PC-3 (cell line): ENCODE measurements around the gene CNTRL. TPM values are rescaled to one million over a fixed set of nuclear protein-coding genes. Genes with fewer than 3 reads are reported as not detected.

Source experiments
- ATAC-seq: fragments of 200-7000 bp; cut with Tn5 transposase; 2 replicates; pipeline ENCODE4 v1.9.1; 2020; ENCODE audit warnings: mild to moderate bottlenecking, moderate library complexity
- BruUV-seq: library from RNA; stranded (reverse); fragments of 400-500 nt; replicated peaks from 2 replicates; lab custom pipeline; 2021; lab: Mats Ljungman, UMichigan
- CTCF ChIA-PET: fragments of 300-600 bp; sonication (Branson Sonifier 250); formaldehyde crosslinking; loops from one replicate; lab custom pipeline; 2022; ENCODE audit warnings: antibody characterized with exemption; lab: Charles Lee
- POLR2A ChIA-PET: fragments of 300-600 bp; sonication (Branson Sonifier 250); formaldehyde crosslinking; loops from one replicate; lab custom pipeline; 2022; ENCODE audit warnings: antibody characterized with exemption; ENCODE audit not compliant: unreplicated experiment; lab: Charles Lee
- DNase-seq: peaks from one replicate; pipeline ENCODE4 v3.0.0-alpha.2; 2015
- H2AFZ ChIP-seq: fragments of 300-600 bp; sonication (generic); 2 replicates; pipeline ENCODE4 v1.6.0; 2016; ENCODE audit warnings: antibody characterized with exemption, low read length
- H3F3A ChIP-seq: fragments of 300-600 bp; sonication (generic); one replicate; pipeline ENCODE4 v1.6.0; 2017; ENCODE audit warnings: antibody characterized with exemption, low read length, control low read depth, mild to moderate bottlenecking; ENCODE audit not compliant: unreplicated experiment
- H3K27ac ChIP-seq: fragments of 300-600 bp; sonication (generic); 2 replicates; pipeline ENCODE4 v1.5.1; 2016; ENCODE audit warnings: mild to moderate bottlenecking, low read length
- H3K27me3 ChIP-seq: fragments of 300-600 bp; sonication (generic); 2 replicates; pipeline ENCODE4 v1.6.1; 2016; ENCODE audit warnings: low read length, mixed read lengths
- H3K36me3 ChIP-seq: fragments of 300-600 bp; sonication (generic); 2 replicates; pipeline ENCODE4 v1.6.1; 2016; ENCODE audit warnings: low read depth, mixed run types, low read length, mixed read lengths
- H3K4me1 ChIP-seq: fragments of 300-600 bp; sonication (generic); 2 replicates; pipeline ENCODE4 v1.5.1; 2016; ENCODE audit warnings: low read length; ENCODE audit not compliant: insufficient read depth
- H3K4me2 ChIP-seq: fragments of 300-600 bp; sonication (generic); 2 replicates; pipeline ENCODE4 v1.6.0; 2016; ENCODE audit warnings: low read length
- H3K4me3 ChIP-seq: fragments of 300-600 bp; sonication (generic); 2 replicates; pipeline ENCODE4 v1.5.1; 2016; ENCODE audit warnings: mild to moderate bottlenecking, low read length, mixed read lengths
- H3K79me2 ChIP-seq: fragments of 300-600 bp; sonication (generic); 2 replicates; pipeline ENCODE4 v1.6.1; 2017; ENCODE audit warnings: low read length, mixed read lengths
- H3K9ac ChIP-seq: fragments of 300-600 bp; sonication (generic); 2 replicates; pipeline ENCODE4 v1.6.0; 2016; ENCODE audit warnings: mild to moderate bottlenecking, low read length
- H3K9me2 ChIP-seq: fragments of 300-600 bp; sonication (generic); replicated peaks from 2 replicates; pipeline ENCODE4 v1.6.1; 2016; ENCODE audit warnings: mixed run types, low read length, mixed read lengths
- H3K9me3 ChIP-seq: fragments of 300-600 bp; sonication (generic); 2 replicates; pipeline ENCODE4 v1.6.1; 2016; ENCODE audit warnings: low read length, mixed read lengths
- H4K20me1 ChIP-seq: fragments of 300-600 bp; sonication (generic); 2 replicates; pipeline ENCODE4 v1.6.1; 2016; ENCODE audit warnings: low read length, mixed read lengths
- EZH2 ChIP-seq: fragments of 300-600 bp; sonication (generic); IDR thresholded peaks from one replicate; pipeline ENCODE4 v1.6.1; 2017; ENCODE audit warnings: antibody characterized with exemption, mild to moderate bottlenecking, low read length; ENCODE audit not compliant: unreplicated experiment
- EZH2phosphoT487 ChIP-seq: fragments of 300-600 bp; sonication (generic); IDR thresholded peaks from 2 replicates; pipeline ENCODE4 v1.6.1; 2018; ENCODE audit warnings: mild to moderate bottlenecking, antibody characterized with exemption, low read length, borderline replicate concordance
- intact Hi-C: fragments of 100-400 bp; cut with micrococcal nuclease; formaldehyde crosslinking; loops from 2 replicates; pipeline ENCODE4 v1.9.0; 2023
- total RNA-seq: library from RNA; depleted of rRNA; stranded (reverse); fragments of >200 nt; gene quantifications from 2 replicates; pipeline ENCODE4 v1.2.3, GENCODE V29; 2014
- TF ChIP-seq, protein P1 (sequence below): fragments of 300-600 bp; sonication (generic); conservative IDR thresholded peaks from 2 replicates; pipeline ENCODE4 v1.5.1; 2017; ENCODE audit warnings: antibody characterized with exemption, low read depth, mild to moderate bottlenecking, low read length

Gene CNTRL
- total RNA-seq, 1 experiment from 2014 or later, result 6.0 TPM

GRCh38 chr9:121075251-121076036 is 689 bp downstream of the CNTRL start:
- peak; percentile 19 for DNase-seq
- H3K4me2 ChIP-seq, result peak overlapping the region; percentile 98
- peaks cover 10% of the 10 kb centered on the region for H3K4me1 ChIP-seq
- H3K79me2 ChIP-seq, result no peaks in the 10 kb centered on the region
- H3K4me3 ChIP-seq, result peak overlapping the region; percentile 79
- TSS peak; percentile 67 for BruUV-seq
- peak overlapping the region; percentile 91 for H3K9ac ChIP-seq
- TF ChIP-seq EZH2, result no peak
- no peak for TF ChIP-seq EZH2phosphoT487
- TF ChIP-seq, protein P1, sequence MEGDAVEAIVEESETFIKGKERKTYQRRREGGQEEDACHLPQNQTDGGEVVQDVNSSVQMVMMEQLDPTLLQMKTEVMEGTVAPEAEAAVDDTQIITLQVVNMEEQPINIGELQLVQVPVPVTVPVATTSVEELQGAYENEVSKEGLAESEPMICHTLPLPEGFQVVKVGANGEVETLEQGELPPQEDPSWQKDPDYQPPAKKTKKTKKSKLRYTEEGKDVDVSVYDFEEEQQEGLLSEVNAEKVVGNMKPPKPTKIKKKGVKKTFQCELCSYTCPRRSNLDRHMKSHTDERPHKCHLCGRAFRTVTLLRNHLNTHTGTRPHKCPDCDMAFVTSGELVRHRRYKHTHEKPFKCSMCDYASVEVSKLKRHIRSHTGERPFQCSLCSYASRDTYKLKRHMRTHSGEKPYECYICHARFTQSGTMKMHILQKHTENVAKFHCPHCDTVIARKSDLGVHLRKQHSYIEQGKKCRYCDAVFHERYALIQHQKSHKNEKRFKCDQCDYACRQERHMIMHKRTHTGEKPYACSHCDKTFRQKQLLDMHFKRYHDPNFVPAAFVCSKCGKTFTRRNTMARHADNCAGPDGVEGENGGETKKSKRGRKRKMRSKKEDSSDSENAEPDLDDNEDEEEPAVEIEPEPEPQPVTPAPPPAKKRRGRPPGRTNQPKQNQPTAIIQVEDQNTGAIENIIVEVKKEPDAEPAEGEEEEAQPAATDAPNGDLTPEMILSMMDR, result peak; percentile 27; the same call in 1 of the 2 replicates
- peak overlapping the region; percentile 97 for H2AFZ ChIP-seq
- no peaks in the 10 kb centered on the region for H4K20me1 ChIP-seq
- intact Hi-C loops, result loop anchor here (2.0 to 10.0 kb wide), 2 partner anchors 319 to 461 kb away; no protein-coding TSS in a partner anchor
- H3K27me3 ChIP-seq, result no peaks in the 10 kb centered on the region
- peak overlapping the region; percentile 86 for H3K27ac ChIP-seq
- no peaks in the 10 kb centered on the region for H3K9me3 ChIP-seq
- peak; percentile 16 for ATAC-seq
- ChIA-PET CTCF (interaction anchor here (1.0 kb wide), 1 partner anchor 89 kb away, joined by 3 read pairs; no protein-coding TSS in a partner anchor), POLR2A (no interaction called here)
- no peaks in the 10 kb centered on the region for H3F3A ChIP-seq
- H3K36me3 ChIP-seq, result no peaks in the 10 kb centered on the region
- no peaks in the 10 kb centered on the region for H3K9me2 ChIP-seq

GRCh38 chr9:121082075-121082474 is 7.3 kb downstream of the CNTRL start:
- no peak overlapping the region for H3K9ac ChIP-seq
- no peak overlapping the region for H2AFZ ChIP-seq
- ATAC-seq (no peak), DNase-seq (no peak)
- no peaks in the 10 kb centered on the region for H3K4me1 ChIP-seq
- H3K4me2 ChIP-seq, result no peak overlapping the region
- TF ChIP-seq EZH2, result no peak
- no peak for TF ChIP-seq EZH2phosphoT487
- TF ChIP-seq, protein P1, result no peak
- H3K9me3 ChIP-seq, result no peaks in the 10 kb centered on the region
- BruUV-seq, result no TSS peak
- CTCF ChIA-PET, result no interaction called here
- H3K27me3 ChIP-seq, result no peaks in the 10 kb centered on the region
- H3K4me3 ChIP-seq, result no peak overlapping the region
- no peaks in the 10 kb centered on the region for H4K20me1 ChIP-seq
- H3K27ac ChIP-seq, result no peak overlapping the region
- H3K79me2 ChIP-seq, result no peaks in the 10 kb centered on the region
- H3K9me2 ChIP-seq, result no peaks in the 10 kb centered on the region
- H3F3A ChIP-seq, result no peaks in the 10 kb centered on the region
- POLR2A ChIA-PET, result no interaction called here
- intact Hi-C loops, result no loop called here
- no peaks in the 10 kb centered on the region for H3K36me3 ChIP-seq

GRCh38 chr9:121085661-121086060 is 10.9 kb downstream of the CNTRL start:
- BruUV-seq, result no TSS peak
- H4K20me1 ChIP-seq, result no peaks in the 10 kb centered on the region
- H3K36me3 ChIP-seq, result no peaks in the 10 kb centered on the region
- ChIA-PET POLR2A (no interaction called here), CTCF (no interaction called here)
- no peak for ATAC-seq
- H3K9me2 ChIP-seq, result no peaks in the 10 kb centered on the region
- no peaks in the 10 kb centered on the region for H3K27me3 ChIP-seq
- no peak overlapping the region for H3K9ac ChIP-seq
- H3K9me3 ChIP-seq, result no peaks in the 10 kb centered on the region
- H3K4me3 ChIP-seq, result no peak overlapping the region
- H3K4me2 ChIP-seq, result no peak overlapping the region
- H3K79me2 ChIP-seq, result no peaks in the 10 kb centered on the region
- TF ChIP-seq, protein P1, result no peak
- TF ChIP-seq EZH2phosphoT487 (no peak), EZH2 (no peak)
- H3K27ac ChIP-seq, result no peak overlapping the region
- intact Hi-C loops, result no loop called here
- H3F3A ChIP-seq, result no peaks in the 10 kb centered on the region
- no peak overlapping the region for H2AFZ ChIP-seq
- DNase-seq, result no peak
- H3K4me1 ChIP-seq, result no peaks in the 10 kb centered on the region
